Fibroblast of skin of left biceps (primary cell): Measurements from ENCODE around the gene UBE2E1.
A peak's percentile ranks its signal among the peaks of the same experiment; 100 is the strongest.
"Not testable (repeated sequence)": the region's sequence is repeated elsewhere in the genome, so short reads cannot be mapped to it uniquely, and the experiment has no call there.

Source experiments
- DNase-seq, 2 experiments: peaks; one replicate each; pipeline ENCODE4 v3.0.0-alpha.2; 2013; ENCODE audit warnings: low read depth in 2 of 2

The UBE2E1 gene

GRCh38 chr3:23877329-23877980 is 71.7 kb downstream of the UBE2E1 start:
- DNase-seq: peak; percentile 76 to 81

DNA sequence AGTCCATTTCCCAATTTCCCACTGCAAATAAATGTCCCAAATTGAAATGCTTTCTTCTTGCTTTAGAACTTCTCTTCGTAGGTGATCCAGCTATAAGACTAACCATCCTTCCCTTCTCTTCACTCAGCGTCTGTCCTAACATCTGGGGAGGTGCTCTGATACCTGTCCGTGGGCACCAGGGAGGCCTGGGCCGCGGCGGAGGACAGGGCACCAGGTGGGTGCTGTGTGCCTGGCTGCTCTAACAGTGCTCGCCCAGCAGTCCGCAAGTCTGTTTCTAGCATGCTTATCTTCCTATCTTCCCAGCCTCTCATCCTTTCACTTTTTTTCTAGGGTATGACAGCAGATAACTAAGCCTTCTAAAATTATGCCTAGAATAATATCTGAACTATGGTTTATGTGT is 73.7 kb downstream of the UBE2E1 start:
- no peak for DNase-seq

- no peak for DNase-seq
Observed at GRCh38 chr3:23880703-23881339, 75.1 kb downstream of the UBE2E1 start.

- not testable (repeated sequence) for DNase-seq
Observed at GRCh38 chr3:23881993-23882392, 76.2 kb downstream of the UBE2E1 start.

DNA sequence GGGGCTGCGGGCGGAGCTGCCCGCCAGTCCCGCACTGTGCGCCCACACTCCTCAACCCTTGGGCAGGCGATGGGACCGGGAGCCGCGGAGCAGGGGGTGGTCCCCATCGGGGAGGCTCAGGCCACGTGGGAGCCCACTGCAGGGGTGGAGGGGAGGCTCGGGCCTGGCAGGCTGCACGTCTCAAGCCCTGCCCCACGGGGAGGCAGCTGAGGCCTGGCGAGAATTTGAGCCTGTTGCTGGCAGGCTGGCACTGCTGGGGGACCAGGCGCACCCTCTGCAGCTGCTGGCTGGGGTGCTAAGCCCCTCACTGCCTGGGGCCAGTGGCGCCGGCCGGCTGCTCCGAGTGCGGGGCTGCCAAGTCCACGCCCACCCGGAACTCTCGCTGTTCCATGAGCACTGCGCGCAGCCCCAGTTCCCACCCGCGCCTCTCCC is 76.7 kb downstream of the UBE2E1 start:
- no peak for DNase-seq

GRCh38 chr3:23884481-23884880 is 78.7 kb downstream of the UBE2E1 start:
- DNase-seq: no peak

- no peak for DNase-seq
Observed at GRCh38 chr3:23885210-23885609, 79.5 kb downstream of the UBE2E1 start.

GRCh38 chr3:23886311-23886710 is 80.6 kb downstream of the UBE2E1 start:
- no peak for DNase-seq

DNA sequence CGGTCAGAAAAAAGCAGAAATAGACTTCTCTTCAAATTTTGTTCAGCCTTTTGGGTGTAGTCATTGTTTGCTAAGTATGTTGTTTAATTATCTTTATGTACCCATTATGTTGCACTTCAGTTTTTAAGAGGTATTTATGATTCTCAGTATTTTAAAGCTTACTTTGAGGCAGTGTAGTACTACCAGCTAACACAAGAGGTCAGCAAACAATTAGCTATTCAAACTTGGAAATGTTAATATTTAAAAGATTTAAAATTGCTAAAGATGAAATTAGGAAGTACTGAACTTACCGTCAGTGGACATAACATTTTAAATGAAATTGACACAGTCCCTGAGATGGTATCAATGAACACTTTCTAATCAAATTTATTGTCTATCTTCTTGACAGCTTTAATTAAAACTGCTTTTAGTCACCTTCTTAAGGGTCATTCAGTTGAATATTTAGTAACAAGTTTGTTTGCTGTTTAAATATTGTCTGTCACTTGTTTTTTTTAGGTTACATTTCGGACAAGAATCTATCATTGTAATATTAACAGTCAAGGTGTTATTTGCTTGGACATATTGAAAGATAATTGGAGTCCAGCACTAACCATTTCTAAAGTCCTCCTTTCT is 83.0 kb downstream of the UBE2E1 start:
- no peak for DNase-seq

DNA sequence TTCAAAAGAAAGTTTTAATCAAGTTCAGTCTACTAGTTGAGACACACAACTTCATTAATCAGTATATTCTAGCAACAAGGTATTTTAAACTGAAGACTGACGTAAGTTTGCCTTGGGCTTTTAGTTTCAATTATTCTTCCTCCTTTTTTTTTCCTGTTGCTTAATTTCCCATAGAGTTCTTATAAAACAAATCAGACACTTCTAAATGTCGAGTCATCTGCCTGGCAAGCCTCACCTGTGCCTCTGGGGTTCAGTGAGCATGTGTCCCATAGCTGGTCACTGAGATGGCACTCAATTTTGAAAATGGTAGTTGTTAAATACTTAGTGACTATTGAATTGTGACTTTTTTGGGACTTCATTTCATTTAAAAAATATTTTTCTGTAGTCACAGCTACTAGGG is 83.6 kb downstream of the UBE2E1 start:
- no peak for DNase-seq

- DNase-seq: no peak
Observed at GRCh38 chr3:23889950-23890349, 84.2 kb downstream of the UBE2E1 start.

DNA sequence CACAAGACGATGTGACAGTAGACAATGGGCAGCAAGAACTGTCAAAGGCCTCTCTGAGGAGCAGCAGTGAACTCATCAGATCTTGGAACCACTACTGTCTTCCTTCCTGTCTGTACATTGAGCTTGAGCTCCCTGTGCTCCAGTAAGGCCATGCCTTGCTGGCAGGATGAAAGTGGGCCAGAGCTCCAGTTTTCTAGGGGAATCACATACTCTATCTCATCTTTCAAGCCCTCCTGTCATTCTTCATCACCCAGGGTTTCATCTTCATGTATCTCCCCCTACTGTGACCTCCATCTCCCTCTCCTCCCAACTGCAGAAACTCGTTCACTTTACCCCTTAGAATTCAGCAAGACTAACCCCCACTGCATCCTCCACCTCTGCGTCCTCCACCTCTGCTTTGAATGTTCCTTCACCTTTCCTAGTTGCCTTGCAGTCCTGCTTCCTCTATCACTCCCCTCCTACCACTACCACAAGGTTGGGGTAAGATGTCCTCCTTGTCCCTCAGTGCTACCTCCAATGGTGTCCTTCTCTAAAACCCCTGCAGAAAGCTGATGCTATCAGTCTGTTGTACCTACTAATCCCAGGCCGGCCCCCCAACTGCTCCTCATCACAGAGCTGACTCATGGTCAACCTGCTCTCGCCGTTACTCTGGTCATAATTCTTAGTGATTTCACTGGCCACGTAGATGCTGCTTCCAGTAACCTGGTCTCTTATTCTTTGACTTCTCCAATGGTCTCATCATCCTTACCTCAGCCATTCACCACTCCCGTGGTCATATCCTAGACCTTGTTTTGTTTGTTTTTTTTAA is 88.7 kb downstream of the UBE2E1 start:
- no peak for DNase-seq

GRCh38 chr3:23895181-23895580 is 89.4 kb downstream of the UBE2E1 start:
- no peak for DNase-seq

DNA sequence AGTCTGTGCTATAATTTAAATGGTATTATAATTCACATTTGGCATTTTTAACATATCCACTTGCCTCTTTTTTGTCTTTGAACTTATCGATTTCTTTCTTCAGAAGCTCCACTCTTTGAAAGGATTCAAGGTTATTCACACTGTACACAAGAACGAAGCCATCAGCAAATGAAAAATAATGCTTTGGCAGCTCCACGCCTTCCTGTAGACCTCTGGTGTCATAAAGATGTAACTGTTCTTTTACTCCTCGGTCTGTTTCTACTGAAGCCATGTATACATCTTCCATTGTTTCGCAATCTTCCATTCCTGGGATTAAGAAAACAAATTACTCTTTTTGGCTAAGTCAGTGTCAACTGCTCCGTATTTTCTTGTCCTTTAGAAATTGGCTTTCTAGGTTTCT is 95.0 kb downstream of the UBE2E1 start:
- peak in 1 of 2 experiments; percentile 31 for DNase-seq

DNA sequence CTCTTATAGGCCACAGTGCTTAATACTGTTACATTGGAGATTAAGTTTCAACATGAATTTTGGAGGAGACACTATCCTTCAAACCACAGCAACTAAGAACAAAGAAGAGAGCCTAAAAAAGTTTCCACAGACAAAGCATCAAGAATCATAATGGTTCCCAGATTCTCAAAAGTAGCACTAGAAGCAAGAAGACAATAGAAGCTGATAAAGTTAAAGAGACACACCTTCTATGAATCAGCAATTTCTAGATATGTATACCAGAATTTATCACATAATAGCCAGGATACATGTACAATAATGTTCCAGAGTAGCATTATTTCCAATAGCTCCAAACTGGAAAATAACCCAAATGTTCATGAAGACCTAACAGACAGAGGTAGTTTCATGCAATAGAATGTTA is 98.8 kb downstream of the UBE2E1 start:
- no peak for DNase-seq

DNA sequence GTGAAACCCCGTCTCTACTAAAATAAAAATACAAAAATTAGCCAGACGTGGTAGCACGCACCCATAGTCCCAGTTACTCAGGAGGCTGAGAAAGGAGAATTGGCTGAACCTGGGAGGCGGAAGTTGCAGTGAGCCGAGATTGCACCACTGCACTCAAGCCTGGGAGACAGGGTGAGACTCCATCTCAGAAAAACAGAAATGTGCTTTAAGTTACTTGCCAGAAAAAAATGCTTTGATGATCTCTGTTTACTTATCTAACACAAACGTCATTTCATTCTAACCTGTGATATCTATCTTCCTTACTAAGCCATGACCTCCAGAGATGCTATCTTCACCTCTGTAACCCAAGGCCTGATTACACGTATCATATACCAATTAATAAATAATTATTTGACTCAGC is 103.6 kb downstream of the UBE2E1 start:
- DNase-seq: no peak

GRCh38 chr3:23911397-23911796 is 105.6 kb downstream of the UBE2E1 start:
- DNase-seq: no peak

- not testable (repeated sequence) for DNase-seq
Observed at GRCh38 chr3:23912335-23912734, 106.6 kb downstream of the UBE2E1 start.

DNA sequence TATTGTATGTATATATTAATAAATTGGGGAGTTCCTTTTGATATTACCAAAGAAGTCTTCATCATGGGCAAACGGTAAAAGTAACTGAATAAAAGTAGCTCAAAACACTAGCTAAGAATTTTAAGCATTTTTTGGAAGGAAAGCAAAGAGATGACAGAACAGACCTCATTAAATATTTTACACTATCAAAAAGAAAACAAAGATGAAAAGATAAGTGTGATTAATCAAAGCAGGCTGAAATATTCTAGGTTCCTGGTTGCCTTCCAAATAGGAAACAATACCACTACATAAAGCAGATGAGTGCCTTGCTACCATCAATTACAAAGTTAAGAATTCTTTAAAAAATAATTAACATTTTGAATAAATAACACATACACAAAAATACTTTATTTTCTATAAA is 107.4 kb downstream of the UBE2E1 start:
- DNase-seq: no peak

DNA sequence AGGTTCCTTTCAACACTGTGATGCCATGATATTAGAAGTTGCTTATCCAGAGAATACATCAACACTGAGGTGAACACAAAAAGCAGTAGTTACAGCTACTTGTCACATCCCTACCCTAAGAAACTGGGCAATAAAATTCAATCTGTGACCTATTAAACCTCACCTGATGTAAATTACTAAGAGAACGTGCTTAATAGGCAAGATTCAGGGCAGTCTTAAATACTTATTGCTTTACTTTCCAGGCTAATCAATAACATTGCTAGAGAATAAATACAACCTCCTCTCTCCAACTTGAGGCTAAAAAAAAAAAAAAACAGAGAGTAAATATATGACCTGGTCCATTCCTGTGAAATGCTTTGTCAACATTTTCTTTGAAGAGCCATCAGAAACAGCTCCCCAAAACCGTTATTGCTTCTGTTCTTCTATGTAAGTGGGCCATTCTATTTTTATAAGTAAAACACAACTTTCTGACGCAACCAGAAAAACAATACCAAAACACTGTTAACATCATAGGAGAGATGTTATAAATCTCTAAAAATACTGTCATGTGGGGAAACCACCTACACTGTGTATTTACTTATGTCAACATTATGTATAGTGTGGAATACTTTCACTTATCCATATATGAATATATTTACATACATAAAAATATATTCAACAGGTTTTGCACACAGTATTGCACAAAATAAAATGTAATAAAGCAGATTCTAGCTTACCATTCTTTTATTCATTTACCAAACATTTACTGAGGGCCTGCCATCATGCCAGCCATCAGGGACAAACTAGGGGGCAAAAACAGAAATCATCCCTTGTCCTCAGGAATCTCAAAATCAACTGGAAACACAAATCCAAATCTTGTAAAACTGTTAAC is 108.4 kb downstream of the UBE2E1 start:
- DNase-seq: no peak

DNA sequence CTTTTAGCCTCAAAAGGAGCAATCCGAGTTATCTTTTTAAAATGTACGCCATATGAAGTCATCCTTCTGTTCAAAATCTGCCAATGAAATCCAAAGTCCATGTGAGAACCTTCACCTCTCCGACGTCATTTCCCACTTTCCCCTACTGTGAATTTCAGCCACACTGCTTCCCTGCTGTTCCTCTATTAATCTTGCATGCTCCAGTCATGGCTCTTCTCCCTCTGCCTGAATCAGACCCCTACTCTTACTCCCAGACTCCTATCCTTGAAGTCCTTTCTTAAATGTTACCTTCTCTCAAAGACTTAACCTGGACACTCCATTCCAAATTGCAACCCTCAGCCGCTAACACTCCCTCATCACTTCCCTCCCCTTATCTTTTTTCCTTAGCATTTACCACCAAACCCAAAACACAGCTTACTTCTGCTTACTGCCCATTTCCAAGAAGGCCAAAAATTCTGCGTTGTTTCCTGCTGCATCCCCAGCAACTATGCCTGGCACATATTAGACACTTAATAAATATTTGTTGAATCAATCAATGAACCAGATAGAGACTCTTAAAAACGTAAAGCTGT is 109.9 kb downstream of the UBE2E1 start:
- no peak for DNase-seq
